ENCODE results near the gene MAPK7.

DNA sequence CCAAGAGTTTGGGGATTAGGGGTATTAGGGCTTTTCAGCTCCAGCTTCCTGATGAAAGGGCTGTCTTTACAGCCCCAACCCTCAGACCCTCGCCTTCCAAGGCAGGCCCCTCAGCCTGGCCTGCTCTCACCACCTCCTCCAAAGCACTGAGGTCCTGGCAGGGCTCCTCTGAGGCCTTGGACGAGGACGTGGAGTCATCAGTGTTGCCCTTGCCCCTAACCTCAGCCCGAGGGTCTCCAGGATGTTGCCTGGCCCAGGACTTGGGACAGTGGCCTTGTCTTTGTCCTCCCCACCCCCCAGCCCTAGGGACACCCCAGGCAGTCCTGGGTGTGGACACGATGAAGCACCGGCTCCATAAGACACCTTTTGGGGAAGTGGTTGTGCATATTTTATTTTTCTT lies 44.0 kb upstream of the MAPK7 start:
- TF ChIP-seq POLR2AphosphoS5 (IDR thresholded peaks at IDR 0.05; ENCODE audit: borderline replicate concordance, low read depth, low read length) (no peak), EZH2 (IDR thresholded peaks at IDR 0.05) (no peak), FOXP2 (optimal IDR thresholded peaks at IDR 0.05; ENCODE audit: control extremely low read depth, extremely low read length, insufficient read depth) (no peak)
